Left kidney (tissue), 2 donors: ENCODE measurements around the gene WFDC10A. TPM values are rescaled to one million over a fixed set of nuclear protein-coding genes. Genes with fewer than 3 reads are reported as not detected.
"Not testable (repeated sequence)": the region's sequence is repeated elsewhere in the genome, so short reads cannot be mapped to it uniquely, and the experiment has no call there.

Experiments
- DNase-seq: peaks from one replicate; pipeline ENCODE4 v3.0.0-alpha.2; 2013
- polyA plus RNA-seq: library from polyadenylated mRNA; unstranded; fragments of 120-200 nt; gene quantifications from one replicate; pipeline ENCODE4 v1.2.1, GENCODE V29; 2013; ENCODE audit not compliant: insufficient read length

The WFDC10A gene
- polyA plus RNA-seq, 1 donor, result not detected

GRCh38 chr20:45647441-45648050 lies 18.0 kb downstream of the WFDC10A start:
- DNase-seq, result no peak

GRCh38 chr20:45649312-45649863 lies 19.8 kb downstream of the WFDC10A start:
- no peak for DNase-seq

DNA sequence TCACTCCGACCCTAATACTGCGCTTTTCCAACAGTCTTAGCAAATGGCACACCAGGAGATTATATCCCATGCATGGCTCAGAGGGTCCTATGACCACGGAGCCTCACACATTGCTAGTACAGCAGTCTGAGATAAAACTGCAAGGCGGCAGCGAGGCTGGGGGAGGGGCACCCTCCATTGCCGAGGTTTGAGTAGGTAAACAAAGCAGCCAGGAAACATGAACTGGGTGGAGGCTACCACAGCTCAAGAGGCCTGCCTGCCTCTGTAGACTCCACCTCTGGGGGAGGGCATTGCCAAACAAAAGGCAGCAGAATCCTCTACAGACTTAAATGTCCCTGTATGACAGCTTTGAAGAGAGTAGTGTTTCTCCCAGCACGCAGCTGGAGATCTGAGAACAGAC lies 22.2 kb downstream of the WFDC10A start:
- DNase-seq, result not testable (repeated sequence)

GRCh38 chr20:45657038-45657437 lies 27.5 kb downstream of the WFDC10A start:
- DNase-seq, result not testable (repeated sequence)

DNA sequence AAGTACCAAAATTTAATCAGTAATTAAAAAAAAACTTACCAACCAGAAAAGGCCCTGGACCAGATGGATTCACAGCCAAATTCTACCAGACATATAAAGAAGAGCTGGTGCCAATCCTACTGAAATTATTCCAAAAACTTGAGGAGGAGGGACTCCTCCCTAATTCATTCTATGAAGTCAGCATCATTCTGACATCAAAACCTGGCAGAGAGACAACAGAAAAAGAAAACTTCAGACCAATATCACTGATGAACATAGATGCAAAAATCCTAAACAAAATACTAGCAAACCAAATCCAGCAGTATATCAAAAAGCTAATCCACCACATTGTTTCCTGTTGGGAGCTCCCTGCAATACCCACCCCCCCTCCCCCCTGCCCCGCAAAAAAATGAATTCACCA lies 40.6 kb downstream of the WFDC10A start, which contains the start of gene WFDC11:
Gene WFDC11 (minus strand): TSS at position 101 of the 400 bp plus-strand sequence. CDS start 19,639 bp downstream, outside the sequence.
- no peak for DNase-seq

- DNase-seq, result no peak
These were observed 43.2 kb downstream of the WFDC10A start for GRCh38 chr20:45672765-45673164.

GRCh38 chr20:45679650-45680049 lies 50.1 kb downstream of the WFDC10A start:
- DNase-seq, result no peak

Other genes starting within 250 kb of the WFDC10A start
- gene DBNDD2, start 221.4 kb upstream of the WFDC10A start, polyA plus RNA-seq, result 22.7 TPM
- 103 TPM for gene PIGT, start 213.6 kb upstream of the WFDC10A start, polyA plus RNA-seq
- gene WFDC2, start 160.0 kb upstream of the WFDC10A start, polyA plus RNA-seq, result 164 TPM
- gene SPINT3, start 114.1 kb upstream of the WFDC10A start, polyA plus RNA-seq, result not detected
- gene WFDC6, start 90.3 kb upstream of the WFDC10A start, polyA plus RNA-seq, result 0.23 TPM
- 0.55 TPM for gene EPPIN, start 82.3 kb upstream of the WFDC10A start, polyA plus RNA-seq
- 0.13 TPM for gene WFDC8, start 50.5 kb upstream of the WFDC10A start, polyA plus RNA-seq
- not detected for gene WFDC9, start 1.5 kb downstream of the WFDC10A start, polyA plus RNA-seq
- not detected for gene WFDC11, start 40.5 kb downstream of the WFDC10A start, polyA plus RNA-seq
- not detected for gene WFDC13, start 72.3 kb downstream of the WFDC10A start, polyA plus RNA-seq
- not detected for gene WFDC10B, start 75.3 kb downstream of the WFDC10A start, polyA plus RNA-seq
- gene SPINT4, start 92.6 kb downstream of the WFDC10A start, polyA plus RNA-seq, result not detected
- 0.47 TPM for gene WFDC3, start 162.1 kb downstream of the WFDC10A start, polyA plus RNA-seq
- 34.2 TPM for gene DNTTIP1, start 162.2 kb downstream of the WFDC10A start, polyA plus RNA-seq
- 84.4 TPM for gene UBE2C, start 182.9 kb downstream of the WFDC10A start, polyA plus RNA-seq
- gene TNNC2, start 197.6 kb downstream of the WFDC10A start, polyA plus RNA-seq, result 0.47 TPM
- 11.9 TPM for gene SNX21, start 204.1 kb downstream of the WFDC10A start, polyA plus RNA-seq
- gene ACOT8, start 227.7 kb downstream of the WFDC10A start, polyA plus RNA-seq, result 23.3 TPM
- gene ZSWIM3, start 227.9 kb downstream of the WFDC10A start, polyA plus RNA-seq, result 5.9 TPM